Activated T-cell treated with anti-CD3 and anti-CD28 coated beads, Interleukin-2, amount 50 U/mL, for 48 hours (primary cell): ENCODE measurements around the gene VPREB3.
"Not testable (repeated sequence)": the region's sequence is repeated elsewhere in the genome, so short reads cannot be mapped to it uniquely, and the experiment has no call there.

Experiments
- DNase-seq, 2 experiments: peaks; one replicate each; pipeline ENCODE4 v3.0.0-alpha.2; 2020

VPREB3 gene

DNA sequence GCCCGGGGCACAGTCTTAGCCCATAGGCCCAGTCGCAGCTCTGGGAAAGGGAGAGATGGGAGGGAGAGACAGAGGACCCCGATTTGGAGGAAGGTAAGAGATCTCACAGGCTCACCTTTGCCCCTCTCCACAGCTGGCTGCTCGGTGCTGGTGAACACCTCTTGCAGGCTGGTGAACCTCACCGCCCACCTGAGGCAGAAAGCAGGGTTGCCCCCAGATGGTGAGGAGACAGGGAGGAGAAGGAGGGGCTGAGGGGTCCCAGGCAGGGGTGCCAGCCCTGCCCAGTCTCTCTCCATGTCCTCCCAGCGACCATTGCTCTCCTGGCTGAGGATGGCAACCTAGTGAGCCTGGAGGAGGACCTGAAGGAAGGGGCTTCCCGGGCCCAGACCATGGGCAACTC, 9.7 kb upstream of the VPREB3 start:
- DNase-seq: no peak

GRCh38 chr22:23763579-23763945, 9.3 kb upstream of the VPREB3 start:
- peak; percentile 72 to 78 for DNase-seq

DNA sequence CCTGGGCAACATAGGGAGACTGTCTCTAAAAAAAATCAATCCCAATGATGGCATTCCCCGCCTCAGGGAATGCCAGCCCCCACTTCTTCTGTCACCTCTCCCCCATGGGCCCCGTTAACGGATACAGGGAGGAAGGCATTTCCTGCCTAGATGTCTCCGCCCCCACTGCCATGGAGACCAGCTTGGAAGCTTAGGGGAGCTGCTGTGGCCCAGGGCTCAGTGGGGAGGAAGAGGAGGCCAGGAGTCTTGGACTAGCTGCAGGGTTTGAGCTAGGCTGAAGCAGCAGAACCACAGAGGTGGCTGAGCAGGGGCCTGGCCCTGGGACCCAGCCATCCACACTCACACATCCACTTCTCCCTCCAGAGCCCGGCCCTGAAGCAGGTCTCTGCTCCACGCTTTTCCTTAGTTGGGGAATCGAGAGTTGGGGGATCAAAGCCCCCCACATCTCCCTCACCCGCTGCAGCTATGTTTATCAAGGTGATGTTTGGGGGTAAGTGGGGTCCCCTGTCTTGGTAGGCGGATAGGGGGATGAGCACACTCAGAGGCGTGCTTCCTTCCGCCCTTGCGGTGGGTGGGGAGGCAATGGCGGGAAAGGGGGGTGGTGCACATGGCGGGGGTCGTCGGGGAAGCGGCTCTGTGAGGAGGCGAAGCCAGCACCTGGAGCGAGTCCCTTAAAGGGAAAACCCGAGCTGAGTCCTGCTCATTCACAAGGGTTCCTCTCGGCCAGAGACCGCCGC, 8.8 kb upstream of the VPREB3 start, which contains the start of gene C22orf15:
Gene C22orf15, plus strand, starts transcription at position 149 of the 737 bp plus-strand sequence. Its CDS starts 317 bp downstream, at position 466.
- DNase-seq: peak in 1 of 2 experiments; percentile 49

GRCh38 chr22:23760056-23760455, 5.8 kb upstream of the VPREB3 start:
- DNase-seq: no peak

GRCh38 chr22:23759566-23759965, 5.3 kb upstream of the VPREB3 start:
- no peak for DNase-seq

- no peak for DNase-seq
Measured at GRCh38 chr22:23756891-23757290, 2.7 kb upstream of the VPREB3 start.

DNA sequence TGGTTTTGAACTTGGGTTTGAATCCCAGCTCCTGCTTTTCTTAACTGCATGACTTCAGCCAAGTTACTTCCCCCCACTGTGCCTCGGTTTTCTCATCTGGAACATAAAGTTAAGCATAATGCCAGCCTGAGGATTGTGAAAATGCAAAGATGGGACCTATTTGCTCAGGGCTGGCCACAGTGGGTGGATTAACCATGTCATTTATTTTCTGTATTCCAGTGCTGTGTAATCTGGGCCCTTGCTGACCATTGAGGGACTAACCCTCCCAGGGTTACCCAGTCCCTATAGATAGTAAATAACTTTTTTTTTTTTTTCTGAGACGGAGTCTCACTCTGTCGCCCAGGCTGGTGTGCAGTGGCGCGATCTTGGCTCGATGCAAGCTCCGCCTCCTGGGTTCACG, 1.5 kb upstream of the VPREB3 start:
- no peak for DNase-seq

- no peak for DNase-seq
Measured at GRCh38 chr22:23754980-23755636, 883 bp upstream of the VPREB3 start.

DNA sequence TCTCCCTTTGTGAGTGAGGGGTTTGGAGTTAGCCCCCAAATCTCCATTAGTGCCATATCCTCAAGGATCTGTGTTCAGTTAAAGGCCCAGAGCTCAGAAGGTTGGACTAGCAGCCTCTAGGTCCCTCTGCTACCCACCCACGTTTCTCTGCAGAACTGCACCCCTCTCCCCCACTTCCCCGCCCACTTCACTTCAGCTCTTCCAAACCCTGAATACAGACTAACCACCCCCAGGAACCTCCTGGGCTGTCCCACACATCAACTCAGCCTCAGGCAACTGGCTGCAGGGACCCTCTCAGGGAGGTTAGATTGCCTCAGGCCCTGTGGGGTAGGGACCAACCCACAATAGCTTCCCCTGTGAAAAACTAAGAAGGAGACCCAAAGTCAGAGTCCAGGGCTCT, 840 bp downstream of the VPREB3 start:
- DNase-seq: no peak

- DNase-seq: no peak
Measured at GRCh38 chr22:23752750-23753149, 1.5 kb downstream of the VPREB3 start.

GRCh38 chr22:23752090-23752691, 2.0 kb downstream of the VPREB3 start:
- DNase-seq: no peak

GRCh38 chr22:23751441-23751996, 2.7 kb downstream of the VPREB3 start:
- no peak for DNase-seq

- peak; percentile 83 to 89 for DNase-seq
Measured at GRCh38 chr22:23750714-23751440, 3.3 kb downstream of the VPREB3 start, which contains the start of gene ZNF70. ZNF70 (minus strand) TSS chr22:23751112; CDS start chr22:23745140, 5,972 bp downstream.

DNA sequence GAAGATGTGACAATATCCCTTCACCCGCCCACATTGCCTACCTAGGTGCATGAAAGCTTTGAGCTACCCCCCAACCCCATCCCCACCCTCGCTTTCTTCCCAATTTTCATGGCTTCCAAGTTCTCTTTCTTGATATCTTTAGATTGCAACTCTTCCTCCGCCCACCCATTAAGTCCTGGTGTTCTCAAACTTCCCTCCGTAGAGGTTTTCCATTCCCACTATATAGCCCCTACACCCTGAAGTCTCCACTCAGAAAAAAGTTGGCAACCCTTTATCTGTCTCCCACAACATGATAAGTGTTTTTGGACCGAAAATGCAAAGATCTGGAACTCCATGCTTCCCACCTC, 3.9 kb downstream of the VPREB3 start:
- no peak for DNase-seq

DNA sequence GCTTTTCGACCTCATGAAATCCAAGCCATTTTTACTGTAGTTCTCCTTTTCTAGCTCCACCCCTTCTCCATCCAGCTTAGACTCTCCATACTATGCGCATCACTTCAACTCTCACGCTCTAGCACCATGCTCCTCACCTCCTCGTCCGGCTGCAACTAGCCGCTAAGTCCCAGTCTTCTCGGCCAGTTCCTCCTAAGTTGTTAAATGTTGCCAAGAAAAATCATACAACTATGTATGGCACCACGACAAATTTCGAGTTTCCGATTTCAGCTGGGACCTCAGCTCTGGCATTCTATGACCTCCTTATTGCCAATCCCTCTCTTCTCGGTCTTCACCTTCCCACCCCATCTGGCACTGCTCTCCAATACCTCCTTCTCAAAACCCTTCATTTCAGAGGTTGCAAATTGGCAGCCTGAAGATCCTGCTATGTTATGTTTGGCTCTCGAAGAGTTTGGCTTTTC, 4.4 kb downstream of the VPREB3 start:
- DNase-seq: no peak

DNA sequence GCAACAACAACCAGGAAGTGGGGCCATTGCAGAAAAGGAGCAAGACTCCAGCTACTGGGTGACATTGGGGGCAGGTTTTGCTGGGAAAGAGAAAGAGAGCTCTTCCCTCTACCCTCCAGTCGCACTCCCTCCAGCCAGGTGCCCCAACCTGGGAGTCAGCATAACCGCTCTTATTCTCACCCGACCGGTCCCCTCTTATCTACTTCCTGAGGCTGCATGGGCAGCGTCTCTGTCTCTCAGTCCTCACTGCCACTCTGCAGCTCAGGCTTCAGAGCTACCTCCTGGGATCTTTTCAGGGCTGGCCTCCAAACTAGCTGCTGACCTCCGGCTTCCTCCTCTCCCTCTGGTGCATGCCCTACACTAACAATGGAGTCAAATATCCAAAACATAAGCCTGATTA, 8.4 kb downstream of the VPREB3 start:
- DNase-seq: no peak

DNA sequence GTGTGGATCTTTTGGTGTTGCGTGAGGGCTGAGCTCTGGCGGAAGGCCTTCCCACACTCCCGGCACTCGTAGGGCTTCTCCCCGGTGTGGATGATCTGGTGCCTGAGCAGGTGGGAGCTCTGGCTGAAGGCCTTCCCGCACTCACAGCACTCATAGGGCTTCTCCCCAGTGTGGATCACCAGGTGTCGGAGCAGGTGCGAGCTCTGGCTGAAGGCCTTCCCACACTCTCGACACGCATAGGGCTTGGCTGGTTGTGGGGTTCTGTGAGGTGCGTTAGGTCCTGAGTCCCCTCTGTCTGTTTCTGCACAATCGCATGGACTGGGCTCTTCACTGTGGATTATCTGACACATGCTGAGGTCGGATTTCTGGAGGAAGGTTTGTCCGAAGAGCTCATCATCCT, 9.7 kb downstream of the VPREB3 start:
- DNase-seq: no peak

GRCh38 chr22:23744001-23744400, 10.2 kb downstream of the VPREB3 start:
- DNase-seq: no peak

- DNase-seq: no peak
Measured at GRCh38 chr22:23743303-23743705, 10.9 kb downstream of the VPREB3 start.

DNA sequence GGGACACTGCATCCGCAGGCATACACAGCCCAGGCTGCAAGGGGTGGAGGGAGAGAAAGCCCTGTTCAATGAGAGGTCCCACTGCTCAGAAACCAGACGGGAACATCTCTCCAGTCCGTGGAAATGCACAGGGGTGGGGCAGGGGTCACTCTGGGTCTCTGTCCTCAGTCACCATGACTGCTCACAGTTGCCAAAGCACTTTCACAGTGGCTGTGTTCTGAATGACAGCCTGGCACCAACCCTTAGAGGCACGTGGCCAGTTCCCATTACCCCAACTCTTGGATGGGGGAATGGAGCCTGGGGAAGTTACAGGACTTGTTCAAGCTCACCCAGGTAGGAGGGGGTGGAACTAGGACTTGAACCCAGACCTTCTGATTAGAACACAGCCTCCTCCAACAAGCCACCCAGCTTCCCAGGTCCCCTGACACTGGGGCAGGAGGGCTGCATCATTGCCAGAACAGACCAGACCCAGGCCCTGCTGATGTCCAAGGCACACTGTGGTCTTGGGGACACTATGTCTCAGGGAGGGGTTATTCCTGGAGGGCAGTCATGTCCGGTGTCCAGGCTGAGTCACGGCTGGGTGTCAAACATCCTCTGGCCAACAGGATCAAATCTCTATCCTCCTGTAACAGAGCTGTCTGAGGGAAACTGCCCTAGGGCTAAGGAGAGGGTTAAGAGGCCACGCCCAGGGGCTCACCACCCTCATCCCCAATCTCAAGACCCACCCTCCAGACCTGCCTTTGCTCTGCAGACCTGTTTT, 11.5 kb downstream of the VPREB3 start:
- no peak for DNase-seq

DNA sequence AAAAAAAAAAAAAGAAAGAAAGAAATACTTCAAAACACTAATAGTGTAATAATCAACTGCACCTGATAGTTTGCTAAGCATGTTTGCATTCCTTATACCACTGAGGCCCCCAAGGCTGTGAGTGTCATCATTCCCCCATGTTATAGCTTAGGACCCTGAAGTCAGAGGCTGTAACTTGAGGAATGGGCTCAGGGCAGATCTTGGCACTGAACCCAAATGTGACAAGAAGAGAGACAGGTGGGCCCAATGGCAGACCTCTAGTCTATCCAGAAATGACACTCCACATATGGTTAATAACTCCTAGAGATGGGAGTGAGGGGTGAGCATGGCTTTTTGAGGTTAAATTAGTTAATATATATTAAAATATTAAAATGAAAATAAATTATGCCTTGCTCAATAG, 16.5 kb downstream of the VPREB3 start:
- DNase-seq: no peak

GRCh38 chr22:23728108-23728507, 26.1 kb downstream of the VPREB3 start:
- DNase-seq: not testable (repeated sequence)
